ENCODE results near the gene HLA-G.
A peak's percentile ranks its signal among the peaks of the same experiment; 100 is the strongest.

DNA sequence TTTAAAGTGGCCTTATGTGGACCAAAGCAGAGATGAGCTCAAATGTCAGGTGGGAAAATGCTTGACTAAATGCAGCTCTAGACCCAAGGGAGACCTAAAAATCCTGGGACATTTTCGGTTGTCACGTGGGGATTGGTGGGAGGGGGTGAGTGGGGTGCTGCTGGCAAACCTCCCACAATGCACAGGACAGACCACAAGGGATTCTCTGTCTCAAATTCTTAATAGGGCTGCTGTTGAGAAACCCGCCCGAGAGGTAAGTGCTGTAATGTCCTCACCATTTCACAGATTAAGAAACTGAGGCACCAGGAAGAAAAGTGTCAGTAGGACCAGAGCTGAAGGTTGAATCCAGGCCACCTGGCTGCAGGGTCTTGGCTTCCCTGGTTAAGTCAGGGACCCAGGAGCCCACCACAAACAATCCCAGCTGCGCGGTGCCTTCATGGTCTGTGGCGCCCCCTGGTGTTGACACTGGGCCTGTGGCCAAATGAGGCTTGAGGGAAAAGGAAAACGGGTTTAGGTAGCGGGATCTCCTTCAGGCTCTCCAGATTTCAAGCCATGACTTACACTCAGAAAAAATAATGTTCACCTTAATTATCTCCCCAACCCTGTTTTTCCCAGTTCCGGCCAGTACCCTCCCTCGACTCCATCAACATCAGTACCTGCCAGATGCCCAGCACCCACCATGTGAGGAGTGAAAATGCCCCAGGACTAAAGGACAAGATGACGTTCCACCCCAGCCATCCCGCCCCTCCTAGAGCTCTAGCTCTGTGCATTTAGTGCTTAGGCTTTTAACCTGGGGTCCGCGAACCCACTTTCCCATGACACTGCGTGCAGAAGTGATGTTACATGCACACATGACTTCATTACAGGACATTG is 7.2 kb downstream of the HLA-G start:
- TF ChIP-seq, protein P1, sequence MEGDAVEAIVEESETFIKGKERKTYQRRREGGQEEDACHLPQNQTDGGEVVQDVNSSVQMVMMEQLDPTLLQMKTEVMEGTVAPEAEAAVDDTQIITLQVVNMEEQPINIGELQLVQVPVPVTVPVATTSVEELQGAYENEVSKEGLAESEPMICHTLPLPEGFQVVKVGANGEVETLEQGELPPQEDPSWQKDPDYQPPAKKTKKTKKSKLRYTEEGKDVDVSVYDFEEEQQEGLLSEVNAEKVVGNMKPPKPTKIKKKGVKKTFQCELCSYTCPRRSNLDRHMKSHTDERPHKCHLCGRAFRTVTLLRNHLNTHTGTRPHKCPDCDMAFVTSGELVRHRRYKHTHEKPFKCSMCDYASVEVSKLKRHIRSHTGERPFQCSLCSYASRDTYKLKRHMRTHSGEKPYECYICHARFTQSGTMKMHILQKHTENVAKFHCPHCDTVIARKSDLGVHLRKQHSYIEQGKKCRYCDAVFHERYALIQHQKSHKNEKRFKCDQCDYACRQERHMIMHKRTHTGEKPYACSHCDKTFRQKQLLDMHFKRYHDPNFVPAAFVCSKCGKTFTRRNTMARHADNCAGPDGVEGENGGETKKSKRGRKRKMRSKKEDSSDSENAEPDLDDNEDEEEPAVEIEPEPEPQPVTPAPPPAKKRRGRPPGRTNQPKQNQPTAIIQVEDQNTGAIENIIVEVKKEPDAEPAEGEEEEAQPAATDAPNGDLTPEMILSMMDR (IDR thresholded peaks at IDR 0.05; ENCODE audit: low read depth, low read length) = peak; percentile 83
- no peak for TF ChIP-seq EZH2phosphoT487 (IDR thresholded peaks at IDR 0.05; ENCODE audit: low read depth)
